Thoracic aorta (tissue), 2 donors: Measurements from ENCODE around the gene TNC. TPM values are rescaled to one million over a fixed set of nuclear protein-coding genes. Genes with fewer than 3 reads are reported as not detected.

Experiments
- ATAC-seq: fragments of 150-250 bp; one replicate; pipeline ENCODE4 v1.8.0; 2017; ENCODE audit warnings: low read depth; ENCODE audit not compliant: insufficient number of reproducible peaks, low FRiP score
- DNase-seq: peaks from one replicate; pipeline ENCODE4 v3.0.0-alpha.2; 2020; ENCODE audit warnings: low spot score
- H3K27ac ChIP-seq, 2 donors: fragments of 200-600 bp; sonication (generic); 1 replicate in 1 of 2; 2 replicates in 1 of 2; pipeline ENCODE4 v1.5.1; 2016; ENCODE audit warnings: mild to moderate bottlenecking in 2 of 2, moderate library complexity in 2 of 2
- H3K27me3 ChIP-seq: fragments of 200-600 bp; sonication (generic); replicated peaks from 2 replicates; pipeline ENCODE4 v1.6.0; 2016; ENCODE audit warnings: mild to moderate bottlenecking; ENCODE audit not compliant: insufficient read depth
- H3K36me3 ChIP-seq: fragments of 200-600 bp; sonication (generic); one replicate; pipeline ENCODE4 v1.5.1; 2016
- H3K4me1 ChIP-seq, 2 donors: fragments of 200-600 bp; sonication (generic); 1 replicate in 1 of 2; 2 replicates in 1 of 2; pipeline versions ENCODE4 v1.5.1 to v1.6.0; 2016; ENCODE audit warnings: low read depth in 2 of 2, mild to moderate bottlenecking in 1 of 2; ENCODE audit not compliant: control insufficient read depth in 1 of 2
- H3K4me3 ChIP-seq: fragments of 200-600 bp; sonication (generic); 2 replicates; pipeline ENCODE4 v1.5.1; 2016; ENCODE audit warnings: mild to moderate bottlenecking
- H3K9me3 ChIP-seq: fragments of 200-600 bp; sonication (generic); 2 replicates; pipeline ENCODE4 v1.5.1; 2016
- total RNA-seq, 2 donors: library from RNA; depleted of rRNA; stranded (reverse); fragments of >200 nt; gene quantifications; one replicate each; pipeline versions ENCODE4 v1.1.0 to v1.2.3, GENCODE V29; 2016
- TF ChIP-seq, protein P1 (sequence below): fragments of 200-600 bp; sonication (generic); IDR thresholded peaks from one replicate; pipeline ENCODE4 v1.5.1; 2019; ENCODE audit warnings: antibody characterized with exemption

TNC gene
- total RNA-seq, 2 donors from 2014 or later, result 87.1 to 243 TPM

GRCh38 chr9:114985959-114986501 lies 131.9 kb downstream of the TNC start:
- TF ChIP-seq, protein P1, sequence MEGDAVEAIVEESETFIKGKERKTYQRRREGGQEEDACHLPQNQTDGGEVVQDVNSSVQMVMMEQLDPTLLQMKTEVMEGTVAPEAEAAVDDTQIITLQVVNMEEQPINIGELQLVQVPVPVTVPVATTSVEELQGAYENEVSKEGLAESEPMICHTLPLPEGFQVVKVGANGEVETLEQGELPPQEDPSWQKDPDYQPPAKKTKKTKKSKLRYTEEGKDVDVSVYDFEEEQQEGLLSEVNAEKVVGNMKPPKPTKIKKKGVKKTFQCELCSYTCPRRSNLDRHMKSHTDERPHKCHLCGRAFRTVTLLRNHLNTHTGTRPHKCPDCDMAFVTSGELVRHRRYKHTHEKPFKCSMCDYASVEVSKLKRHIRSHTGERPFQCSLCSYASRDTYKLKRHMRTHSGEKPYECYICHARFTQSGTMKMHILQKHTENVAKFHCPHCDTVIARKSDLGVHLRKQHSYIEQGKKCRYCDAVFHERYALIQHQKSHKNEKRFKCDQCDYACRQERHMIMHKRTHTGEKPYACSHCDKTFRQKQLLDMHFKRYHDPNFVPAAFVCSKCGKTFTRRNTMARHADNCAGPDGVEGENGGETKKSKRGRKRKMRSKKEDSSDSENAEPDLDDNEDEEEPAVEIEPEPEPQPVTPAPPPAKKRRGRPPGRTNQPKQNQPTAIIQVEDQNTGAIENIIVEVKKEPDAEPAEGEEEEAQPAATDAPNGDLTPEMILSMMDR, result no peak
- Histone ChIP-seq H3K4me1 (no peaks in the 10 kb centered on the region), H3K4me3 (no peak overlapping the region), H3K27ac (no peak overlapping the region), H3K9me3 (no peaks in the 10 kb centered on the region), H3K36me3 (no peaks in the 10 kb centered on the region), H3K27me3 (no peaks in the 10 kb centered on the region)
- no peak for DNase-seq
- ATAC-seq, result no peak

- DNase-seq, result no peak
- Histone ChIP-seq H3K4me3 (no peak overlapping the region), H3K27ac (no peak overlapping the region), H3K4me1 (no peaks in the 10 kb centered on the region), H3K9me3 (no peaks in the 10 kb centered on the region), H3K27me3 (no peaks in the 10 kb centered on the region), H3K36me3 (no peaks in the 10 kb centered on the region)
- ATAC-seq, result no peak
- TF ChIP-seq, protein P1, result no peak
These were observed 136.9 kb downstream of the TNC start for GRCh38 chr9:114981063-114981462.

DNA sequence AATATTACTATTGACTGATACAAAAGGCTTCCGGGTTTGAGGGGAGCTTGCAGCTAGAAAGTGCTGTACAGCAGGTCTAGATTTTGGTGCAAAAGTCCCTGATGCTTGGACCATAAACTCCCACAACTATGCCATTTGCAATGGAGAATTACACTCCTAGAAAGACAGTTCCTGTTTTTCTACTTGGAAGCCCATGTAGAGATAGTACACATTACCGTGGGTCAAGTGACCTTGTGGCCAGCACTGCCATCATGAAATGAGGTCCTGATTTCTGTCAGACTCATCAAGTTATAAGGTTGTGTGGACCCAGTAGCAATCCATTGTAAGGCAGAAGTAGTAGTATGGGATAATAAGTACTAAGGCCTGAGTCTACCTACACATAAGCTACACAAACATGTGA lies 144.7 kb downstream of the TNC start:
- no peaks in the 10 kb centered on the region for H3K4me1 ChIP-seq
- no peaks in the 10 kb centered on the region for H3K36me3 ChIP-seq
- TF ChIP-seq, protein P1, result no peak
- H3K27ac ChIP-seq, result no peak overlapping the region
- no peaks in the 10 kb centered on the region for H3K27me3 ChIP-seq
- DNase-seq (no peak), ATAC-seq (no peak)
- H3K4me3 ChIP-seq, result no peak overlapping the region
- H3K9me3 ChIP-seq, result no peaks in the 10 kb centered on the region

DNA sequence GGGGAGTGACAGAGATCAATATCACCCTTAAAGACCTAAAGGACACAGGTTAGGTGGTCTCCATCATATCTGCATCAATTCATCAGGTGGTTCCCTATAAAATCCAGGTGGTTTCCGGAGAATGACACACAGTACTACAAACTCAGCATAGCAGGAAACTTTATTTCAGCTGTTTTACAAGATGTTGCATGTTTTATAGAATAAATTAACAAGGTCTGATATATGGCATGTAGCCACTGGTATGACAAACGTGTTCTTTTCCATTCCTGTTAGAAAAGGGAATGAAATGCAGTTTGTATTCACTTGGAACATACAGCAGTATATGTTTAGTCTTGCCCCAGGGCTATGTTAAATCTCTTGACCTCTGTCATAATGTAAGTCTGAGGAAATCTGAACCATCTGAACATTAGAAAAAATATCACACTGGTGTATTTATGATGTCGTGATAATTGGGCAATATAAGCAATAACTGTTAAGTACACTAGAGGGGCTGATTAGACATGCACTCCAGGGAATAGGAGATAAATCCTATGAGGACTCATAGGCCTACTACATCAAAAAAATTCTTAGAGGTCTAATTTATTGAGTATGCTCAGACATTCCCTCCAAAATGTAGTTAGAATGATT lies 145.3 kb downstream of the TNC start:
- DNase-seq (no peak), ATAC-seq (no peak)
- Histone ChIP-seq H3K4me1 (no peaks in the 10 kb centered on the region), H3K27me3 (no peaks in the 10 kb centered on the region), H3K9me3 (no peaks in the 10 kb centered on the region), H3K36me3 (no peaks in the 10 kb centered on the region), H3K27ac (no peak overlapping the region), H3K4me3 (no peak overlapping the region)
- TF ChIP-seq, protein P1, result no peak

Other genes starting within 250 kb of the TNC start
- 1 to 10 TPM; 4.1 to 5.8 TPM for gene TNFSF8, start 187.6 kb downstream of the TNC start, total RNA-seq